ENCODE results near the gene HTR3C.

DNA sequence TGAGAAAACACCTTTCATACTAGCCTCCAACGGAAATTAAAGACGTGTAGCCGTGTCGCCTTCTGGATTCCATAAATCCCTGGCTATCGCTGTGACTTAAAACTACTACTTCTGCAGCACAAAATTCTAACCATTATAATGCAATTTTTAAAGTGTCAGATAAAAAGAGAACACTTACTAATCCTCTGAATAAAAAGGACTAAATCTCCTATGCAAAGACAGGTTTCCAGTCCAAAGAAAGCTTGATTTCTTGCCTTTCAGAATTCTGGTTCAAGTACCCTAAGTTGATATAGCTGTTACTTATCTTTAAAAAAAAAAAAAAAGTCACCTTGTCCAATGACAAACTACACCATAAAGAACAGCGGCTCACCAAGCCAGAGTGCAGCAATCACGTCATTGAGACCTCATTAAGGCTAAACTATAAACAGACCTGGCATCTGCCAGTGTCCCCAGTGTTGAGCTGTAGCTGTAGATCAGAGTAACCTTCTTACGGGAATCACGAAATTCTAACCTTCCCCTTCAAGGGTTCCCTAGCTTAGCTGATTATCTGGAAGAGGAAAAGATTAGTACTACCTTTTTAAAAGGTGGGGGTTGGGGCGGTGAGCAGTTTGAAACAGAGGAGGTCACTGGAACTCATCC is 37.3 kb upstream of the HTR3C start:
- TF ChIP-seq, protein P1, sequence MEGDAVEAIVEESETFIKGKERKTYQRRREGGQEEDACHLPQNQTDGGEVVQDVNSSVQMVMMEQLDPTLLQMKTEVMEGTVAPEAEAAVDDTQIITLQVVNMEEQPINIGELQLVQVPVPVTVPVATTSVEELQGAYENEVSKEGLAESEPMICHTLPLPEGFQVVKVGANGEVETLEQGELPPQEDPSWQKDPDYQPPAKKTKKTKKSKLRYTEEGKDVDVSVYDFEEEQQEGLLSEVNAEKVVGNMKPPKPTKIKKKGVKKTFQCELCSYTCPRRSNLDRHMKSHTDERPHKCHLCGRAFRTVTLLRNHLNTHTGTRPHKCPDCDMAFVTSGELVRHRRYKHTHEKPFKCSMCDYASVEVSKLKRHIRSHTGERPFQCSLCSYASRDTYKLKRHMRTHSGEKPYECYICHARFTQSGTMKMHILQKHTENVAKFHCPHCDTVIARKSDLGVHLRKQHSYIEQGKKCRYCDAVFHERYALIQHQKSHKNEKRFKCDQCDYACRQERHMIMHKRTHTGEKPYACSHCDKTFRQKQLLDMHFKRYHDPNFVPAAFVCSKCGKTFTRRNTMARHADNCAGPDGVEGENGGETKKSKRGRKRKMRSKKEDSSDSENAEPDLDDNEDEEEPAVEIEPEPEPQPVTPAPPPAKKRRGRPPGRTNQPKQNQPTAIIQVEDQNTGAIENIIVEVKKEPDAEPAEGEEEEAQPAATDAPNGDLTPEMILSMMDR (IDR thresholded peaks at IDR 0.05; ENCODE audit: poor library complexity, severe bottlenecking): no peak
- TF ChIP-seq EZH2 (IDR thresholded peaks at IDR 0.05; ENCODE audit: borderline replicate concordance, insufficient read depth, low read length, poor library complexity, severe bottlenecking) (no peak), POLR2AphosphoS5 (IDR thresholded peaks at IDR 0.05) (no peak), MXI1 (conservative IDR thresholded peaks at IDR 0.05; ENCODE audit: poor library complexity, severe bottlenecking) (no peak), SMC3 (conservative IDR thresholded peaks at IDR 0.05; ENCODE audit: poor library complexity) (no peak), RAD21 (conservative IDR thresholded peaks at IDR 0.05) (no peak), TAF1 (IDR thresholded peaks at IDR 0.05; ENCODE audit: low read depth) (no peak)
- TF ChIP-seq, protein P2, sequence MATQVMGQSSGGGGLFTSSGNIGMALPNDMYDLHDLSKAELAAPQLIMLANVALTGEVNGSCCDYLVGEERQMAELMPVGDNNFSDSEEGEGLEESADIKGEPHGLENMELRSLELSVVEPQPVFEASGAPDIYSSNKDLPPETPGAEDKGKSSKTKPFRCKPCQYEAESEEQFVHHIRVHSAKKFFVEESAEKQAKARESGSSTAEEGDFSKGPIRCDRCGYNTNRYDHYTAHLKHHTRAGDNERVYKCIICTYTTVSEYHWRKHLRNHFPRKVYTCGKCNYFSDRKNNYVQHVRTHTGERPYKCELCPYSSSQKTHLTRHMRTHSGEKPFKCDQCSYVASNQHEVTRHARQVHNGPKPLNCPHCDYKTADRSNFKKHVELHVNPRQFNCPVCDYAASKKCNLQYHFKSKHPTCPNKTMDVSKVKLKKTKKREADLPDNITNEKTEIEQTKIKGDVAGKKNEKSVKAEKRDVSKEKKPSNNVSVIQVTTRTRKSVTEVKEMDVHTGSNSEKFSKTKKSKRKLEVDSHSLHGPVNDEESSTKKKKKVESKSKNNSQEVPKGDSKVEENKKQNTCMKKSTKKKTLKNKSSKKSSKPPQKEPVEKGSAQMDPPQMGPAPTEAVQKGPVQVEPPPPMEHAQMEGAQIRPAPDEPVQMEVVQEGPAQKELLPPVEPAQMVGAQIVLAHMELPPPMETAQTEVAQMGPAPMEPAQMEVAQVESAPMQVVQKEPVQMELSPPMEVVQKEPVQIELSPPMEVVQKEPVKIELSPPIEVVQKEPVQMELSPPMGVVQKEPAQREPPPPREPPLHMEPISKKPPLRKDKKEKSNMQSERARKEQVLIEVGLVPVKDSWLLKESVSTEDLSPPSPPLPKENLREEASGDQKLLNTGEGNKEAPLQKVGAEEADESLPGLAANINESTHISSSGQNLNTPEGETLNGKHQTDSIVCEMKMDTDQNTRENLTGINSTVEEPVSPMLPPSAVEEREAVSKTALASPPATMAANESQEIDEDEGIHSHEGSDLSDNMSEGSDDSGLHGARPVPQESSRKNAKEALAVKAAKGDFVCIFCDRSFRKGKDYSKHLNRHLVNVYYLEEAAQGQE (IDR thresholded peaks at IDR 0.05; ENCODE audit: borderline replicate concordance): no peak

Measured in neural cell (in vitro differentiated cells).